Measurements from ENCODE around the gene PSD. TPM values are rescaled to one million over a fixed set of nuclear protein-coding genes. Genes with fewer than 3 reads are reported as not detected.

The PSD gene
- total and polyA plus RNA-seq, 10 of the 15 experiments (the other 5 are each of a cell fraction or from before 2014, with no cell fraction given): 0.11 to 2.0 (median 0.49) TPM; not detected in 2

DNA sequence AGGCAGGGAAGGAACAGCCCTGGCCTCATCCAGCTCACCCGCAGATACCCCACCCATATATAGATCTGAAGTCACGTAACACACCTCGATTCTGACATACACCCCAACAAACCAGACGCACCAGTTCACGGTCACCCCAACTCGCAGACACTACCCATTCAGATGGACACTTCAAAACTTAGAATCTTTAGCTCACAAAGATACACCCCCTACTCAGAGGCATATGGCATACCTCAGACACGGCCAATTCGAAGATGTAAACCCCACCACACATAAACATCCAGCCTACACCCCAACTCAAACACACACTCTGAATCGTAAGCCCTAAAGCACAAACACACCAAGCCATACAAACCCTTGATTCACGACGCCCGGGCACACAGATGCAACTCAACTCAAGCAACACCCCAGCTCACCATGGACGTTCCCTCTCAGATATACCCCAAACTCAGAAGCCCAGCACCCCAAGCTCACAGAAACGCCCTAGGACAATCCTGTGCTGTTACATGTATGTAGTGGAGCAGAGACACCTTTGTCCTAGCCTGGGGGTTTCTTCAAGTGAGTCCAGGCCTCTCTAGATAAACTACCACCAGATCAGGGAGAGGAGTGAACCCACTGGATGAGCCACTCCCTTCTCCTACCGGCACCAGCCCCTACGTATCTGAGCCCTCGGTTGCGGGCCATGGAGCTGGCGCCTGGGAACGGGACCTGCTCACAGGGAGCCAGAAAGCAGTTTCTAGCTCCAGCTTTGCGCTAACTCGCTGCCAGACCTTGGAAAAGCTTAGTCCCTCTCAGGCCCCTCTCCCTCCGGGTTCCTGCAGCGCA, 8.8 kb downstream of the PSD start:
- in situ Hi-C loops (cut with MboI): loop anchor here (5.0 kb wide), 1 partner anchor 183 kb away; the partner anchor contains the start of gene ELOVL3
- 18% methylated on average over 24 of the region's 24 CpGs for WGBS (ENCODE audit: insufficient coverage, insufficient replicate concordance, low lambda C conversion rate, missing lambda C conversion rate)
- FAIRE-seq (no peak), DNase-seq (ENCODE audit: low read depth, low spot score) (no peak), ATAC-seq (no peak)
- H4K20me1 ChIP-seq (ENCODE audit: control insufficient read depth, insufficient read depth): peaks cover 5% of the 10 kb centered on the region; the same call in 1 of the 2 replicates
- no peak overlapping the region for H3K4me3 ChIP-seq
- peaks cover 17 to 21% of the 10 kb centered on the region in 2 experiments for H3K27me3 ChIP-seq (replicated peaks in 1 of 2; ENCODE audit: control insufficient read depth in 2 of 2, insufficient read depth in 2 of 2, low read length in 1 of 2)
- no peaks in the 10 kb centered on the region for H3K79me2 ChIP-seq (ENCODE audit: control insufficient read depth, insufficient read depth, low read length)
- H3K4me2 ChIP-seq (ENCODE audit: control insufficient read depth, insufficient read depth): no peak overlapping the region; the same call in 1 of the 2 replicates
- ChIA-PET SMC1A (ENCODE audit: uncharacterized antibody, unreplicated experiment) (interaction anchor here (1.0 to 1.2 kb wide), 2 partner anchors 10 to 12 kb away, joined by 3 read pairs; no protein-coding TSS in a partner anchor), POLR2A (interaction anchor here (0.5 to 1.2 kb wide), 3 partner anchors 11 to 293 kb away, joined by 3 to 4 read pairs (median 4); partner anchors contain the start of gene FBXL15), RAD21 (ENCODE audit: unreplicated experiment) (interaction anchor here (0.9 kb wide), 2 partner anchors 11 to 180 kb away, joined by 3 to 4 read pairs; no protein-coding TSS in a partner anchor), CTCF (interaction anchor here (1.2 to 1.7 kb wide), 2 partner anchors 11 to 180 kb away, joined by 4 to 7 read pairs; no protein-coding TSS in a partner anchor)
- H2AFZ ChIP-seq (ENCODE audit: control insufficient read depth, low read depth, low read length): no peak overlapping the region
- H3K4me1 ChIP-seq (ENCODE audit: control insufficient read depth, insufficient read depth, low read length): peaks cover 9% of the 10 kb centered on the region
- H3K36me3 ChIP-seq (ENCODE audit: control insufficient read depth in 2 of 2, insufficient read depth in 2 of 2, low read length in 1 of 2): no peaks in the 10 kb centered on the region
- no TSS peak for BruUV-seq (replicated peaks)
- H3K9ac ChIP-seq (ENCODE audit: control insufficient read depth, insufficient read depth, low read length): no peak overlapping the region
- H3K27ac ChIP-seq (ENCODE audit: control insufficient read depth, insufficient read depth): no peak overlapping the region
- no peaks in the 10 kb centered on the region for H3K9me3 ChIP-seq (replicated peaks; ENCODE audit: control insufficient read depth, insufficient read depth, low read length)
- intact Hi-C loops (cut with micrococcal nuclease; ENCODE audit: unreplicated experiment): no loop called here
- TF ChIP-seq, protein P1, sequence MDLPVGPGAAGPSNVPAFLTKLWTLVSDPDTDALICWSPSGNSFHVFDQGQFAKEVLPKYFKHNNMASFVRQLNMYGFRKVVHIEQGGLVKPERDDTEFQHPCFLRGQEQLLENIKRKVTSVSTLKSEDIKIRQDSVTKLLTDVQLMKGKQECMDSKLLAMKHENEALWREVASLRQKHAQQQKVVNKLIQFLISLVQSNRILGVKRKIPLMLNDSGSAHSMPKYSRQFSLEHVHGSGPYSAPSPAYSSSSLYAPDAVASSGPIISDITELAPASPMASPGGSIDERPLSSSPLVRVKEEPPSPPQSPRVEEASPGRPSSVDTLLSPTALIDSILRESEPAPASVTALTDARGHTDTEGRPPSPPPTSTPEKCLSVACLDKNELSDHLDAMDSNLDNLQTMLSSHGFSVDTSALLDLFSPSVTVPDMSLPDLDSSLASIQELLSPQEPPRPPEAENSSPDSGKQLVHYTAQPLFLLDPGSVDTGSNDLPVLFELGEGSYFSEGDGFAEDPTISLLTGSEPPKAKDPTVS (IDR thresholded peaks at IDR 0.05; ENCODE audit: low read depth, low read length): no peak
- TF ChIP-seq, protein P2, sequence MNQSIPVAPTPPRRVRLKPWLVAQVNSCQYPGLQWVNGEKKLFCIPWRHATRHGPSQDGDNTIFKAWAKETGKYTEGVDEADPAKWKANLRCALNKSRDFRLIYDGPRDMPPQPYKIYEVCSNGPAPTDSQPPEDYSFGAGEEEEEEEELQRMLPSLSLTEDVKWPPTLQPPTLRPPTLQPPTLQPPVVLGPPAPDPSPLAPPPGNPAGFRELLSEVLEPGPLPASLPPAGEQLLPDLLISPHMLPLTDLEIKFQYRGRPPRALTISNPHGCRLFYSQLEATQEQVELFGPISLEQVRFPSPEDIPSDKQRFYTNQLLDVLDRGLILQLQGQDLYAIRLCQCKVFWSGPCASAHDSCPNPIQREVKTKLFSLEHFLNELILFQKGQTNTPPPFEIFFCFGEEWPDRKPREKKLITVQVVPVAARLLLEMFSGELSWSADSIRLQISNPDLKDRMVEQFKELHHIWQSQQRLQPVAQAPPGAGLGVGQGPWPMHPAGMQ (IDR thresholded peaks at IDR 0.05; ENCODE audit: borderline replicate concordance): no peak
- no peak for TF ChIP-seq RCOR1 (conservative IDR thresholded peaks at IDR 0.05; ENCODE audit: low read depth, low read length)
- TF ChIP-seq KDM1A (IDR thresholded peaks at IDR 0.05; ENCODE audit: borderline replicate concordance): no peak
- TF ChIP-seq NFXL1 (IDR thresholded peaks at IDR 0.05; ENCODE audit: borderline replicate concordance): no peak
- TF ChIP-seq, protein P3, sequence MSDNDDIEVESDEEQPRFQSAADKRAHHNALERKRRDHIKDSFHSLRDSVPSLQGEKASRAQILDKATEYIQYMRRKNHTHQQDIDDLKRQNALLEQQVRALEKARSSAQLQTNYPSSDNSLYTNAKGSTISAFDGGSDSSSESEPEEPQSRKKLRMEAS (IDR thresholded peaks at IDR 0.05; ENCODE audit: low read depth, low read length): no peak
- no peak for TF ChIP-seq LARP7 (IDR thresholded peaks at IDR 0.05)
- TF ChIP-seq, protein P4, sequence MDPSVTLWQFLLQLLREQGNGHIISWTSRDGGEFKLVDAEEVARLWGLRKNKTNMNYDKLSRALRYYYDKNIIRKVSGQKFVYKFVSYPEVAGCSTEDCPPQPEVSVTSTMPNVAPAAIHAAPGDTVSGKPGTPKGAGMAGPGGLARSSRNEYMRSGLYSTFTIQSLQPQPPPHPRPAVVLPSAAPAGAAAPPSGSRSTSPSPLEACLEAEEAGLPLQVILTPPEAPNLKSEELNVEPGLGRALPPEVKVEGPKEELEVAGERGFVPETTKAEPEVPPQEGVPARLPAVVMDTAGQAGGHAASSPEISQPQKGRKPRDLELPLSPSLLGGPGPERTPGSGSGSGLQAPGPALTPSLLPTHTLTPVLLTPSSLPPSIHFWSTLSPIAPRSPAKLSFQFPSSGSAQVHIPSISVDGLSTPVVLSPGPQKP (IDR thresholded peaks at IDR 0.05; ENCODE audit: low read depth, low read length): no peak
- TF ChIP-seq RBBP5 (conservative IDR thresholded peaks at IDR 0.05): no peak
- TF ChIP-seq, protein P5, sequence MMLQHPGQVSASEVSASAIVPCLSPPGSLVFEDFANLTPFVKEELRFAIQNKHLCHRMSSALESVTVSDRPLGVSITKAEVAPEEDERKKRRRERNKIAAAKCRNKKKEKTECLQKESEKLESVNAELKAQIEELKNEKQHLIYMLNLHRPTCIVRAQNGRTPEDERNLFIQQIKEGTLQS (IDR thresholded peaks at IDR 0.05; ENCODE audit: borderline replicate concordance, extremely low read depth, low read depth, low read length): no peak
- TF ChIP-seq NR2C1 (IDR thresholded peaks at IDR 0.05): no peak
- TF ChIP-seq TCF12 (IDR thresholded peaks at IDR 0.05; ENCODE audit: low read depth, low read length): no peak
- no peak for TF ChIP-seq BMI1 (IDR thresholded peaks at IDR 0.05; ENCODE audit: borderline replicate concordance)
- no peak for TF ChIP-seq HDAC2 (IDR thresholded peaks at IDR 0.05)
- no peak for TF ChIP-seq ZNF622 (IDR thresholded peaks at IDR 0.05)
- TF ChIP-seq ZZZ3 (IDR thresholded peaks at IDR 0.05; ENCODE audit: control insufficient read depth, insufficient read length, low read depth): no peak
- TF ChIP-seq, protein P6, sequence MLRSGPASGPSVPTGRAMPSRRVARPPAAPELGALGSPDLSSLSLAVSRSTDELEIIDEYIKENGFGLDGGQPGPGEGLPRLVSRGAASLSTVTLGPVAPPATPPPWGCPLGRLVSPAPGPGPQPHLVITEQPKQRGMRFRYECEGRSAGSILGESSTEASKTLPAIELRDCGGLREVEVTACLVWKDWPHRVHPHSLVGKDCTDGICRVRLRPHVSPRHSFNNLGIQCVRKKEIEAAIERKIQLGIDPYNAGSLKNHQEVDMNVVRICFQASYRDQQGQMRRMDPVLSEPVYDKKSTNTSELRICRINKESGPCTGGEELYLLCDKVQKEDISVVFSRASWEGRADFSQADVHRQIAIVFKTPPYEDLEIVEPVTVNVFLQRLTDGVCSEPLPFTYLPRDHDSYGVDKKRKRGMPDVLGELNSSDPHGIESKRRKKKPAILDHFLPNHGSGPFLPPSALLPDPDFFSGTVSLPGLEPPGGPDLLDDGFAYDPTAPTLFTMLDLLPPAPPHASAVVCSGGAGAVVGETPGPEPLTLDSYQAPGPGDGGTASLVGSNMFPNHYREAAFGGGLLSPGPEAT (IDR thresholded peaks at IDR 0.05; ENCODE audit: low read depth): no peak

Data from GM12878 (cell line).